Mesendoderm (in vitro differentiated cells): ENCODE data around the gene BOK.

ENCODE experiments used
- DNase-seq: peaks from one replicate; pipeline ENCODE4 v3.0.0; 2013
- H2AK5ac ChIP-seq: 2 replicates; pipeline ENCODE4 v1.6.1; 2013; ENCODE audit warnings: low read length, inconsistent platforms
- H2BK120ac ChIP-seq: 2 replicates; pipeline ENCODE4 v1.6.1; 2013; ENCODE audit warnings: low read depth, mild to moderate bottlenecking, low read length, moderate library complexity, mixed read lengths
- H2BK15ac ChIP-seq: replicated peaks from 2 replicates; pipeline ENCODE4 v1.6.1; 2013; ENCODE audit warnings: low read depth, mild to moderate bottlenecking, moderate library complexity
- H2BK5ac ChIP-seq: 2 replicates; pipeline ENCODE4 v1.6.1; 2013; ENCODE audit warnings: low read length, inconsistent platforms
- H3K18ac ChIP-seq: 2 replicates; pipeline ENCODE4 v1.6.1; 2013; ENCODE audit warnings: mild to moderate bottlenecking, low read length, mixed read lengths
- H3K23ac ChIP-seq: one replicate; pipeline ENCODE4 v1.6.1; 2013; ENCODE audit warnings: low read length
- H3K27ac ChIP-seq: 2 replicates; pipeline ENCODE4 v1.5.1; 2013; ENCODE audit warnings: low read depth, mild to moderate bottlenecking, inconsistent platforms, low read length, moderate library complexity
- H3K27me3 ChIP-seq: 2 replicates; pipeline ENCODE4 v1.6.1; 2013; ENCODE audit warnings: low read length, control low read depth, mild to moderate bottlenecking, inconsistent platforms; ENCODE audit not compliant: insufficient read depth, poor library complexity
- H3K36me3 ChIP-seq: 2 replicates; pipeline ENCODE4 v1.6.1; 2013; ENCODE audit warnings: low read length, inconsistent platforms; ENCODE audit not compliant: control insufficient read depth, insufficient read depth
- H3K4ac ChIP-seq: one replicate; pipeline ENCODE4 v1.6.1; 2013; ENCODE audit warnings: low read depth, mild to moderate bottlenecking, low read length, moderate library complexity
- H3K4me1 ChIP-seq: 2 replicates; pipeline ENCODE4 v1.6.1; 2013; ENCODE audit warnings: low read depth, low read length, inconsistent platforms; ENCODE audit not compliant: control insufficient read depth
- H3K4me2 ChIP-seq: 2 replicates; pipeline ENCODE4 v1.6.1; 2013; ENCODE audit warnings: low read length
- H3K4me3 ChIP-seq: 2 replicates; pipeline ENCODE4 v1.5.1; 2013; ENCODE audit warnings: mild to moderate bottlenecking, low read length
- H3K56ac ChIP-seq: one replicate; pipeline ENCODE4 v1.6.1; 2013; ENCODE audit warnings: low read length
- H3K79me1 ChIP-seq: 2 replicates; pipeline ENCODE4 v1.6.1; 2013; ENCODE audit warnings: low read length, inconsistent platforms
- H3K79me2 ChIP-seq: 2 replicates; pipeline ENCODE4 v1.6.1; 2013; ENCODE audit warnings: mild to moderate bottlenecking, low read length; ENCODE audit not compliant: control insufficient read depth, insufficient read depth
- H3K9ac ChIP-seq: 2 replicates; pipeline ENCODE4 v1.6.1; 2013; ENCODE audit warnings: low read length, inconsistent platforms
- H4K5ac ChIP-seq: one replicate; pipeline ENCODE4 v1.6.1; 2013; ENCODE audit warnings: low read length
- H4K8ac ChIP-seq: one replicate; pipeline ENCODE4 v1.6.1; 2013; ENCODE audit warnings: low read depth, mild to moderate bottlenecking, control low read depth, low read length, moderate library complexity
- WGBS: extraction: QIAGEN DNeasy Blood & Tissue Kit; methylation state at CpG from one replicate; pipeline ENCODE4 v1.1.7; 2013; ENCODE audit warnings: low lambda C conversion rate, missing lambda C conversion rate; ENCODE audit not compliant: insufficient coverage; ENCODE audit errors: extremely low coverage; 5-methylcytosine and 5-hydroxymethylcytosine counted together

The BOK gene

GRCh38 chr2:241601841-241602240, 43.3 kb downstream of the BOK start:
- no peak for DNase-seq
- Histone ChIP-seq H3K4ac (no peak overlapping the region), H3K79me1 (no peaks in the 10 kb centered on the region), H4K8ac (no peak overlapping the region), H3K36me3 (peaks cover 5% of the 10 kb centered on the region), H2AK5ac (no peak overlapping the region), H3K23ac (no peak overlapping the region), H3K4me3 (no peak overlapping the region), H2BK120ac (no peak overlapping the region), H3K79me2 (no peaks in the 10 kb centered on the region), H3K18ac (no peak overlapping the region), H2BK15ac (no peak overlapping the region), H3K56ac (no peak overlapping the region), H3K9ac (no peak overlapping the region), H3K4me2 (no peak overlapping the region), H3K27me3 (no peaks in the 10 kb centered on the region), H4K5ac (no peak overlapping the region), H3K27ac (no peak overlapping the region), H3K4me1 (no peaks in the 10 kb centered on the region), H2BK5ac (no peak overlapping the region)
- no CpG with 5 or more reads among the region's 13 CpGs for WGBS

GRCh38 chr2:241602720-241603119, 44.2 kb downstream of the BOK start:
- H3K79me2 ChIP-seq: no peaks in the 10 kb centered on the region
- H4K8ac ChIP-seq: no peak overlapping the region
- no peak overlapping the region for H2BK15ac ChIP-seq
- DNase-seq: no peak
- H2BK120ac ChIP-seq: no peak overlapping the region
- H3K9ac ChIP-seq: no peak overlapping the region
- no peak overlapping the region for H3K56ac ChIP-seq
- no peaks in the 10 kb centered on the region for H3K79me1 ChIP-seq
- no peak overlapping the region for H3K4ac ChIP-seq
- H2AK5ac ChIP-seq: no peak overlapping the region
- WGBS: no CpG with 5 or more reads among the region's 17 CpGs
- H3K27ac ChIP-seq: no peak overlapping the region
- H4K5ac ChIP-seq: no peak overlapping the region
- no peak overlapping the region for H3K18ac ChIP-seq
- H3K23ac ChIP-seq: no peak overlapping the region
- H3K4me3 ChIP-seq: no peak overlapping the region
- H3K4me2 ChIP-seq: no peak overlapping the region
- H3K36me3 ChIP-seq: peaks cover 5% of the 10 kb centered on the region
- H3K27me3 ChIP-seq: no peaks in the 10 kb centered on the region
- H3K4me1 ChIP-seq: no peaks in the 10 kb centered on the region
- no peak overlapping the region for H2BK5ac ChIP-seq

GRCh38 chr2:241603686-241604085, 45.1 kb downstream of the BOK start:
- no peaks in the 10 kb centered on the region for H3K27me3 ChIP-seq
- H3K4me3 ChIP-seq: no peak overlapping the region
- peaks cover 2% of the 10 kb centered on the region for H3K79me1 ChIP-seq
- no peak overlapping the region for H2BK15ac ChIP-seq
- H3K56ac ChIP-seq: no peak overlapping the region
- no peak for DNase-seq
- no peaks in the 10 kb centered on the region for H3K4me1 ChIP-seq
- no peak overlapping the region for H3K4me2 ChIP-seq
- no peak overlapping the region for H2AK5ac ChIP-seq
- H3K18ac ChIP-seq: no peak overlapping the region
- H4K8ac ChIP-seq: no peak overlapping the region
- no peak overlapping the region for H2BK5ac ChIP-seq
- WGBS: no CpG with 5 or more reads among the region's 5 CpGs
- peaks cover 5% of the 10 kb centered on the region for H3K36me3 ChIP-seq
- H3K9ac ChIP-seq: no peak overlapping the region
- H2BK120ac ChIP-seq: no peak overlapping the region
- no peak overlapping the region for H3K23ac ChIP-seq
- H4K5ac ChIP-seq: no peak overlapping the region
- H3K27ac ChIP-seq: no peak overlapping the region
- no peak overlapping the region for H3K4ac ChIP-seq
- H3K79me2 ChIP-seq: no peaks in the 10 kb centered on the region

GRCh38 chr2:241606186-241606585, 47.6 kb downstream of the BOK start:
- H3K23ac ChIP-seq: no peak overlapping the region
- no peak overlapping the region for H3K9ac ChIP-seq
- no peak overlapping the region for H2BK5ac ChIP-seq
- H2BK15ac ChIP-seq: no peak overlapping the region
- H3K4ac ChIP-seq: no peak overlapping the region
- no peak for DNase-seq
- peaks cover 5% of the 10 kb centered on the region for H3K36me3 ChIP-seq
- H3K4me2 ChIP-seq: no peak overlapping the region
- peaks cover 4% of the 10 kb centered on the region for H3K79me2 ChIP-seq
- no peak overlapping the region for H3K18ac ChIP-seq
- H3K27me3 ChIP-seq: no peaks in the 10 kb centered on the region
- no peak overlapping the region for H2AK5ac ChIP-seq
- no peak overlapping the region for H3K56ac ChIP-seq
- H3K4me3 ChIP-seq: no peak overlapping the region
- H2BK120ac ChIP-seq: no peak overlapping the region
- H3K4me1 ChIP-seq: no peaks in the 10 kb centered on the region
- H4K8ac ChIP-seq: no peak overlapping the region
- no CpG with 5 or more reads among the region's 8 CpGs for WGBS
- H3K27ac ChIP-seq: no peak overlapping the region
- no peak overlapping the region for H4K5ac ChIP-seq
- peaks cover 7% of the 10 kb centered on the region for H3K79me1 ChIP-seq

GRCh38 chr2:241607162-241607885, 48.8 kb downstream of the BOK start:
- Histone ChIP-seq H3K4me1 (no peaks in the 10 kb centered on the region), H3K79me2 (peaks cover 6% of the 10 kb centered on the region), H3K18ac (no peak overlapping the region), H3K27ac (no peak overlapping the region), H2BK120ac (no peak overlapping the region), H3K23ac (no peak overlapping the region), H3K36me3 (peaks cover 2% of the 10 kb centered on the region), H3K56ac (no peak overlapping the region), H3K4ac (no peak overlapping the region), H2BK15ac (no peak overlapping the region), H3K9ac (no peak overlapping the region), H3K27me3 (no peaks in the 10 kb centered on the region), H3K79me1 (peaks cover 9% of the 10 kb centered on the region), H3K4me3 (no peak overlapping the region), H2AK5ac (no peak overlapping the region), H4K5ac (no peak overlapping the region), H4K8ac (no peak overlapping the region), H3K4me2 (no peak overlapping the region), H2BK5ac (no peak overlapping the region)
- no CpG with 5 or more reads among the region's 27 CpGs for WGBS
- no peak for DNase-seq

- Histone ChIP-seq H3K79me2 (peaks cover 9% of the 10 kb centered on the region), H3K4me2 (no peak overlapping the region), H2BK5ac (no peak overlapping the region), H4K8ac (no peak overlapping the region), H3K4me3 (no peak overlapping the region), H4K5ac (no peak overlapping the region), H2AK5ac (no peak overlapping the region), H3K79me1 (peaks cover 12% of the 10 kb centered on the region), H3K18ac (no peak overlapping the region), H3K56ac (peak overlapping the region; percentile 26), H2BK15ac (no peak overlapping the region), H3K36me3 (peaks cover 2% of the 10 kb centered on the region), H3K23ac (no peak overlapping the region), H3K9ac (no peak overlapping the region), H3K27ac (no peak overlapping the region), H2BK120ac (no peak overlapping the region), H3K4me1 (no peaks in the 10 kb centered on the region), H3K27me3 (no peaks in the 10 kb centered on the region), H3K4ac (no peak overlapping the region)
- no peak for DNase-seq
- no CpG with 5 or more reads among the region's 10 CpGs for WGBS
Observed at GRCh38 chr2:241608881-241609280, 50.3 kb downstream of the BOK start.
